Endometrium (tissue), 2 donors: ENCODE measurements around the gene GBX2.

Experiments
- FAIRE-seq: peaks from 2 replicates; lab custom pipeline; 2012; peaks lifted over from hg19 to GRCh38; lab: Jason Lieb, UNC
- donor health status: control.
- donor health status: control.

Gene GBX2

GRCh38 chr2:236168110-236169080 lies at the start of gene GBX2:
Gene GBX2, minus strand, starts transcription at chr2:236168386. Its CDS starts 415 bp downstream, at chr2:236167971.
- FAIRE-seq: no peak

DNA sequence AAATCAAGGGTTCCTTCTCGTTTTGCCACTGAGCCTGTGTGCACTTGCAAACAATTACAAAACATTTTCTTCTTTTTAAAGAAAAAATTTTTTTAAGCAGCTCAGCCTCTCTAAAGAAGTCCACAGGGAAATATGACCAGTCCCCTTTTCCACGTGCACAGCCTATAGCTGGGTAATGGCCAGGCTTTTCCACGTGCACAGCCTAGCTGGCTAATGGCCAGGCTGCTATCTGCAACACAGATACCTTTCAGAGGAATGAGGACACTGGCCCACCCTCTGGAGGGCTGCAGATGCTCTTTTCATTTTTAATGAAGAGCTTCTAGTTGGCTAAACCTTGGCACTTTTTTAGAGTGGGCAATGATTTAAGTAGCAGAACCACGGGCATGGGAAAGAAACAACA lies 49.7 kb upstream of the GBX2 start:
- FAIRE-seq: no peak

DNA sequence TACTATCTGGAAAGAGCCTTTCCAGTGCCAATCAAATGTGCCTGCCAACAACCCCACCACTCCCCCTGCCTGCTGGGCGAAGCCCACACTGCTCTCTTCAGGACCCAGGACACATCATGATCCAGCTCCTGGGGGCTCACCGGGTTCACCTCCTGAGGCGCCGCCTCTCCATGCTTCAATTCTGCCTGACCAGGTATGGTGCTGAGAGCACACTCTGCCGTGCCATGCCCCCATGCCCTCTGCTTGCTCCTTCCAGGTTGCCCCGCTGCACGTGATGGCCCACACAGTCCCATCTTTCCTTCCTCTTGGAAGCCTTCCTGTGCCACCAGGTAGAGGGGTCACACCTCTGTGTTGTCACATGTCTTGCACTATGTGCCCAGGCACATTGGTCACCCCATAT lies 48.5 kb upstream of the GBX2 start:
- no peak for FAIRE-seq

GRCh38 chr2:236215761-236216333 lies 47.7 kb upstream of the GBX2 start:
- no peak for FAIRE-seq

- FAIRE-seq: no peak
These were observed 47.0 kb upstream of the GBX2 start for GRCh38 chr2:236215196-236215595.

- no peak for FAIRE-seq
These were observed 46.3 kb upstream of the GBX2 start for GRCh38 chr2:236214376-236214995.

GRCh38 chr2:236211296-236211695 lies 43.1 kb upstream of the GBX2 start:
- no peak for FAIRE-seq

GRCh38 chr2:236210536-236210935 lies 42.4 kb upstream of the GBX2 start:
- FAIRE-seq: no peak

DNA sequence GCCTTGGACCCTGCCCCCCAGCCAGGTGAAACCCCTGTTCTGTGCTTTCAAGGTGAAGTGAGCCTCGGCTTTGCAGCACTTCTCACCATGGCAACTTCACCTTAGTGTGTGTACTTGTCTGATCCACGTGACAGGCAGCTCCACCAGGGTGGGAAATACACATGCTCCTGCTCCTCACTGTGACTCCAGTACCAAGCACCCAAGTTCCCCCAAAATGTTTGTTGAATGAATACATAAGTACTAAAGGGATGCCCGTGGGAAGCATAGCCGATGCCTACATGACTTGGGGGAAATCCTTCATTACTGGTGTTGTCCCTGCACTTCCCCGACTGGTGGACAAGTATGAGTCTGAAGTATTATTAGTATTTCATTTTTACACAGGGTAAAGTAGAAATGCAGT lies 41.8 kb upstream of the GBX2 start:
- FAIRE-seq: no peak

- no peak for FAIRE-seq
These were observed 41.3 kb upstream of the GBX2 start for GRCh38 chr2:236209535-236209934.

GRCh38 chr2:236208019-236208926 lies 40.1 kb upstream of the GBX2 start:
- FAIRE-seq: no peak

- no peak for FAIRE-seq
These were observed 39.3 kb upstream of the GBX2 start for GRCh38 chr2:236207472-236207871.

GRCh38 chr2:236205867-236206645 lies 37.9 kb upstream of the GBX2 start:
- no peak for FAIRE-seq

DNA sequence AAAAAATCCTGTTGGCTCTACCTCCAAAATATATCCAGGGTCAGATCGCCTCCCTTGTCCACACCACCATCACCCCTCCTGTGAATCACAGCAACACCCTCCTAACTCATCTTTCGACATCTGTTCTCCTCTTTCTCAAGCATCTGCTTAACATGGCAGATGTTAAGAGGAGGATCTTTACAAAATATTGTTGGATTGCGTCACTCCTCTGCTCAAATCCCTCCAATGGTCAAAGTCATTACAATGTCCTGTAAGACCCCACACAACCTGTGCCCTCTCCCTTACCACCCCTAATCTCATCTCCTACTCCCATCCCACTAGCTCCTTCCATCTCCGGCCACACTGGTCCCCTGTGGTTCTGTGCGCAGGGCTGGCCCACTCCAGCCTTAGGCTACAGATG lies 36.8 kb upstream of the GBX2 start:
- FAIRE-seq: no peak

DNA sequence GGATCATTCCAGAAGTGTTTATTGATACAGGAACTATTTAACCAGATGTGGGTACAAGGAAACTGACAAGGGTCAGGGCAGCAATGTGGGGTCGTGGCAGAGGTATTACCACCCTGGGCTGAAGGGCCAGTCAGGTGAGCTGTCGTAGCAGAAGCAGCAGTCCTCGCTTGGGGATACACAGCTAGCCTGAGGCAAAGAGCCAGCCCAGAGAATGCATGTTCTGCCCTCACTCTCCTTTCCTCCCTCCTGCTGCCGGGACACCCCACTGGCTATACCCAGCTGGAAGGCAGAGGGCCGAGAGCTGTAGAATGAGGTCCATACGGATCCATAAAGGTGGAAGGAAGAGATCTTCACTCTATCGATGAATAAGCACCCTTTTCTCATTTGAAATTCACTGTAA lies 32.2 kb upstream of the GBX2 start:
- FAIRE-seq: no peak

DNA sequence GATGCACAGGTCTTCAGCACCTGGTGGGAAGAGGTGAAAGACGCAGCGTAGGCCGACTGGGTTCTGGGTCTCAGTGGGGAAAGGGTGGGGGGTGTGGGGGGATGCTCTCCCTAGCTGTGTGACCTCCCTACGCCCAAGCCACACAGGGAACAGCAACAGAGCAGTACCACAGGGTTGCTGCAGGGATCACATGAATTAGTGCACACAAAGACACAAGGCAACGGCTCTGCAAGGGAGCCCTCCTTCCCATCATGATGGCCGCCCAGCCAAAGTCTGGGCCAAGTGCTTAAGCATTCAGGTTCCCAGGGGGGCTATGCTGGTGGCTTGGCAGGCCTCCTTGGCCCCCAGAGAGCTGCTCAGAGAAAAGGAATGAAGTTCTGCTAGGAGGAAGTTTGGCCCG lies 28.2 kb upstream of the GBX2 start:
- no peak for FAIRE-seq

- FAIRE-seq: no peak
These were observed 27.5 kb upstream of the GBX2 start for GRCh38 chr2:236195726-236196125.

- no peak for FAIRE-seq
These were observed 26.6 kb upstream of the GBX2 start for GRCh38 chr2:236194786-236195185.

DNA sequence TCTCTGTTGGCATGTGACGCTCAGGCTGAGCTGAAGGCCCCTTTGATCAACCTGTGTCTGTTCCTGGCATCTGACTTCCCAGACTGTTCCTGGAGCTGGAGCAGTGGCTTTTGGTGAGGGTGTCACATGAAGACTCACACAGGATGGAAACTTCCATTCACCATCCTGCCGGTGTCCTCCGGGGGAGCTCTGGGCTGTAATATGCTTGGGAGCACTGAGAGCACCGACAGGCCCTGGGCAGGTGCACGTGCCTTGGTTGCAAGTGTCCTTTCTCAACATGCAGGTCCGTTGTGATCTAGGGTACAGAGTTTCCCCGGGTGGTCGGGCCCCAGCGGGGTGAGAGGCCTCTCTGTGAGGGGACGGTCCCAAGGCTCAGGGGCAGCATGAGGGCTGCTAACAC lies 24.8 kb upstream of the GBX2 start:
- no peak for FAIRE-seq

DNA sequence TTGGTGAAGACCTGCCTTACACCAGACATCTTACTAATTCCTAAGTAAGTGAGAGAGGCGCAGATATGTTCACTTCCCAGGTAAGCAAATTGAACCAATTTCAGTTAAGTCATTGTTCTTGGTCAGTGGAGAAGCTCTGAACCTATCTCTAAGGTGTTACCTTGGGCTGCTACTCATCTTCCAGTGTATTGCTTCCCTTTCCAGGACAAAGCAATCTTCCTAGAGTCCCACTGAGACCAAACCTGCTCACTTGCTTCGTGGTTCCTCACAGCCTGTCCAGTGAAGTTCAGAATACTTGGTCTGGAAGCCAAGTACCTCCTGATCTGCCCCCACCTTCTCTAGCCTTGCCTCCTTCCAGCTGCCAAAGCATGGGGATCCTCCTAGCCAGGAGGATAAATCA lies 22.5 kb upstream of the GBX2 start:
- no peak for FAIRE-seq

GRCh38 chr2:236184701-236185100 lies 16.5 kb upstream of the GBX2 start:
- no peak for FAIRE-seq
